ENCODE results near the gene PUS10. TPM values are rescaled to one million over a fixed set of nuclear protein-coding genes. Genes with fewer than 3 reads are reported as not detected.
"Not testable (repeated sequence)": the region's sequence is repeated elsewhere in the genome, so short reads cannot be mapped to it uniquely, and the experiment has no call there.

The PUS10 gene
- polyA plus RNA-seq, 1 experiment, result 4.1 TPM

DNA sequence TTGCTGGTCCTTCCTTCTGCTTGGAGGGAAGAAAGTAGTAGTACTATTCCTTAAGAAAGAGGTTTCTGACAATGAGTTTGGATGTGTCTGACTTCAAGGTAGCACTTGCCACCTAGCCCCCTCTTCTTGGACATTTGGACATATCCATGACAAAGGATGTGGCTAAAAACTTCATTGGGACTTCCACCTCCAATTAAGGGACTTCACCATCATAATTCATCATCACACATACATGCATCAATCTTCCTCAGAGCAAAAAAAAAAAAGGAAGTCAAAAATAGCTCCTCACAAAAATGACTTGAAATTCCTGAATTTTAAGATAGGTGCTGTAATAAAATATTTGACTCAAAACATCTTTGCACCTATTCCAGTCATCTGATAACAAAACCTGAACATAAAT, 23.9 kb downstream of the PUS10 start:
- DNase-seq (ENCODE audit: low read depth), result no peak
- TF ChIP-seq CTCF (IDR thresholded peaks at IDR 0.05; ENCODE audit: insufficient read depth, low read depth, low read length), result no peak
- CTCF ChIA-PET, result no interaction called here
- Histone ChIP-seq H3K36me3 (ENCODE audit: control insufficient read depth, insufficient read depth, low read length) (no peaks in the 10 kb centered on the region; the same call in 1 of the 2 replicates), H3K27me3 (ENCODE audit: control insufficient read depth, insufficient read depth, low read length) (no peaks in the 10 kb centered on the region), H3K4me3 (ENCODE audit: low read depth, low read length) (no peak overlapping the region)
- POLR2A ChIA-PET, result no interaction called here

DNA sequence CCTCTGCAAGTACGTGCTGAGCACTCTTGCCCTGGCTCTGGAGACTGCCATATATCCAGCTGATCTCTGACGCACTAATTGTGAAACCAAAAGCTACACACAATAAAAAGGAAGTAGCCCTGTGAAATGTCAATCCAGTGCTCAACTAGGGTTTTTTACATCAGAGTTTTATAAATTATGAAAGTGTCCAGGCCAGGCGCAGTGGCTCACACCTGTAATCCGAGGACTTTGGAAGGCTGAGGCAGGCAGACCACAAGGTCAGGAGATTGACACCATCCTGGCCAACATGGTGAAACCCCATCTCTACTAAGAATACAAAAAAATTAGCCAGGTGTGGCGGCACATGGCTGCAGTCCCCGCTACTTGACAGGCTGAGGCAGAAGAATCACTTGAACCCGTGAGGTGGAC, 25.1 kb downstream of the PUS10 start:
- H3K36me3 ChIP-seq (ENCODE audit: control insufficient read depth, insufficient read depth, low read length), result no peaks in the 10 kb centered on the region; the same call in 1 of the 2 replicates
- POLR2A ChIA-PET, result no interaction called here
- no peaks in the 10 kb centered on the region for H3K27me3 ChIP-seq (ENCODE audit: control insufficient read depth, insufficient read depth, low read length)
- H3K4me3 ChIP-seq (ENCODE audit: low read depth, low read length), result no peak overlapping the region
- no peak for DNase-seq (ENCODE audit: low read depth)
- no peak for TF ChIP-seq CTCF (IDR thresholded peaks at IDR 0.05; ENCODE audit: insufficient read depth, low read depth, low read length)
- CTCF ChIA-PET, result interaction anchor here (0.8 to 1.2 kb wide), 3 partner anchors 12 to 285 kb away, joined by 3 to 5 read pairs (median 3); no protein-coding TSS in a partner anchor

- no peak for DNase-seq (ENCODE audit: low read depth)
- POLR2A ChIA-PET, result no interaction called here
- no peaks in the 10 kb centered on the region for H3K27me3 ChIP-seq (ENCODE audit: control insufficient read depth, insufficient read depth, low read length)
- H3K36me3 ChIP-seq (ENCODE audit: control insufficient read depth, insufficient read depth, low read length), result no peaks in the 10 kb centered on the region; the same call in 1 of the 2 replicates
- no peak for TF ChIP-seq CTCF (IDR thresholded peaks at IDR 0.05; ENCODE audit: insufficient read depth, low read depth, low read length)
- H3K4me3 ChIP-seq (ENCODE audit: low read depth, low read length), result no peak overlapping the region
- CTCF ChIA-PET, result interaction anchor here (1.2 kb wide), 1 partner anchor 284 kb away, joined by 3 read pairs; no protein-coding TSS in a partner anchor
Measured at GRCh38 chr2:60991644-60992043, 26.4 kb downstream of the PUS10 start.

GRCh38 chr2:60989259-60989658, 28.8 kb downstream of the PUS10 start:
- no peak for DNase-seq (ENCODE audit: low read depth)
- no peak overlapping the region for H3K4me3 ChIP-seq (ENCODE audit: low read depth, low read length)
- ChIA-PET POLR2A (interaction anchor here (0.8 kb wide), 1 partner anchor 232 kb away, joined by 4 read pairs; no protein-coding TSS in a partner anchor), CTCF (no interaction called here)
- no peaks in the 10 kb centered on the region for H3K27me3 ChIP-seq (ENCODE audit: control insufficient read depth, insufficient read depth, low read length)
- H3K36me3 ChIP-seq (ENCODE audit: control insufficient read depth, insufficient read depth, low read length), result no peaks in the 10 kb centered on the region
- no peak for TF ChIP-seq CTCF (IDR thresholded peaks at IDR 0.05; ENCODE audit: insufficient read depth, low read depth, low read length)

DNA sequence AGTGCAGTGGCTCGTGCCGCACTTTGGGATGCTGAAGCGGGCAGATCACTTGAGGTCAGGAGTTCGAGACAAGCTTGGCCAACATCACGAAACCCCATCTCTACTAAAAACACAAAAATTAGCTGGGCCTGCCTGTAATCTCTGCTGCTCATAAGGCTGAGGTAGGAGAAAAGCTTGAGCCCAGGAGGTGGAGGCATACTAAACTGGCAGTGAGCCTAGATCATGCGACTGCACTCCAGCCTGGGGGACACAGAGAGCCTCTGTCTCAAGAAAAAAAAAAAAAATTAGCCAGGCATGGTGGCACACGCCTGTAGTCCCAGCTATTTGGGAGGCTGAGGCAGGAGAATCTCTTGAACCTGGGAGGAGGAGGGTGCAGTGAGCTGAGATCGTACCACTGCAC, 30.4 kb downstream of the PUS10 start:
- CTCF ChIA-PET, result interaction anchor here (0.6 to 1.6 kb wide), 2 partner anchors 10 to 277 kb away, joined by 3 to 6 read pairs; no protein-coding TSS in a partner anchor
- DNase-seq (ENCODE audit: low read depth); H3K27me3 ChIP-seq (ENCODE audit: control insufficient read depth, insufficient read depth, low read length); H3K4me3 ChIP-seq (ENCODE audit: low read depth, low read length); POLR2A ChIA-PET; H3K36me3 ChIP-seq (ENCODE audit: control insufficient read depth, insufficient read depth, low read length): not testable (repeated sequence)

DNA sequence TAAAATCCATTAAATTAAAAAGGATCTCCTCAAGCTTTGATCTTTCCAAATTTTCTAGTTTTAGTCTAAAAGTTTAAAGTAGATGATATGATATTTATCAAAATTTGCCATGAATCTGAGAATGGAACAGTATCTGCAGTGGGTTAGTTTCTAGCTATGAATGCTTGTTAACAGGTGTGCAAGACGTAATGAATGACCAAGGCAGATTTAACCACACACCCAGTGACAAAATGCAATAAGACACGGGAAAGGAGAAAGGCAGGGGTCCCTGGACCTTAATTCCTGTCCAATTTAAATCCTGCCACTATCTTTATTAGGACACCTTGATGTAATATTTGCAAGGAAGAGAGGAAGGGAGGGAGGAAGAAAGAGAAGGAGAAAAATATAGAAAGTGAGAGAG, 31.0 kb downstream of the PUS10 start:
- ChIA-PET CTCF (interaction anchor here (1.6 kb wide), 1 partner anchor 11 kb away, joined by 6 read pairs; no protein-coding TSS in a partner anchor), POLR2A (no interaction called here)
- no peaks in the 10 kb centered on the region for H3K36me3 ChIP-seq (ENCODE audit: control insufficient read depth, insufficient read depth, low read length)
- H3K4me3 ChIP-seq (ENCODE audit: low read depth, low read length), result no peak overlapping the region
- H3K27me3 ChIP-seq (ENCODE audit: control insufficient read depth, insufficient read depth, low read length), result no peaks in the 10 kb centered on the region
- no peak for DNase-seq (ENCODE audit: low read depth)
- TF ChIP-seq CTCF (IDR thresholded peaks at IDR 0.05; ENCODE audit: insufficient read depth, low read depth, low read length), result no peak

Measured in BJ (cell line).